Breast epithelium (tissue), 4 donors: Measurements from ENCODE around the gene SPANXN2. TPM values are rescaled to one million over a fixed set of nuclear protein-coding genes. Genes with fewer than 3 reads are reported as not detected.

Source experiments
- DNase-seq, 2 donors: peaks; one replicate each; pipeline ENCODE4 v3.0.0-alpha.2; 2019; ENCODE audit warnings: low spot score in 2 of 2
- H3K27ac ChIP-seq, 2 donors: fragments of 200-600 bp; sonication (generic) in 1 of 2; one replicate each; pipeline ENCODE4 v1.5.1; 2016 to 2019; ENCODE audit warnings: mild to moderate bottlenecking in 1 of 2
- H3K27me3 ChIP-seq, 2 donors: fragments of 200-600 bp; sonication (generic) in 1 of 2; one replicate each; pipeline versions ENCODE4 v1.5.1 to v1.6.0; 2017 to 2019; ENCODE audit warnings: control low read depth in 1 of 2, mild to moderate bottlenecking in 1 of 2
- H3K36me3 ChIP-seq: fragments of 200-600 bp; one replicate; pipeline ENCODE4 v1.5.1; 2019
- H3K4me1 ChIP-seq, 2 donors: fragments of 200-600 bp; sonication (generic); one replicate each; pipeline ENCODE4 v1.5.1; 2016 to 2019; ENCODE audit warnings: control low read depth in 1 of 2
- H3K4me3 ChIP-seq, 3 donors: fragments of 200-600 bp; sonication (generic); 1 replicate in 2 of 3; 2 replicates in 1 of 3; pipeline ENCODE4 v1.5.1; 2016 to 2019; ENCODE audit warnings: mild to moderate bottlenecking in 3 of 3, moderate library complexity in 2 of 3
- H3K9me3 ChIP-seq, 2 donors: fragments of 200-600 bp; sonication (generic) in 1 of 2; one replicate each; pipeline ENCODE4 v1.5.1; 2016 to 2019; ENCODE audit warnings: control low read depth in 1 of 2
- POLR2A ChIP-seq: fragments of 450-650 bp; IDR thresholded peaks from one replicate; pipeline ENCODE4 v1.6.1; 2016; ENCODE audit warnings: antibody characterized with exemption, mild to moderate bottlenecking, moderate library complexity
- POLR2AphosphoS5 ChIP-seq, 3 donors: sonication (generic); formaldehyde crosslinking; IDR thresholded peaks; one replicate each; pipeline ENCODE4 v1.6.1; 2017; ENCODE audit warnings: antibody characterized with exemption in 3 of 3
- intact Hi-C: fragments of 100-400 bp; cut with DNase I; formaldehyde crosslinking; loops from one replicate; pipeline ENCODE4 v1.15.1; 2023; ENCODE audit warnings: low total_unique reads
- total RNA-seq, 3 donors: library from RNA; depleted of rRNA; stranded (reverse); fragments of >200 nt; gene quantifications; one replicate each; pipeline ENCODE4 v1.1.0, GENCODE V29; 2016
- TF ChIP-seq, protein P1 (sequence below), 3 donors: fragments of 450-650 bp; IDR thresholded peaks; one replicate each; pipeline ENCODE4 v1.5.1; 2016 to 2017; ENCODE audit warnings: antibody characterized with exemption in 3 of 3, mild to moderate bottlenecking in 3 of 3, moderate library complexity in 3 of 3

The SPANXN2 gene
- total RNA-seq, 3 donors from 2014 or later = not detected

DNA sequence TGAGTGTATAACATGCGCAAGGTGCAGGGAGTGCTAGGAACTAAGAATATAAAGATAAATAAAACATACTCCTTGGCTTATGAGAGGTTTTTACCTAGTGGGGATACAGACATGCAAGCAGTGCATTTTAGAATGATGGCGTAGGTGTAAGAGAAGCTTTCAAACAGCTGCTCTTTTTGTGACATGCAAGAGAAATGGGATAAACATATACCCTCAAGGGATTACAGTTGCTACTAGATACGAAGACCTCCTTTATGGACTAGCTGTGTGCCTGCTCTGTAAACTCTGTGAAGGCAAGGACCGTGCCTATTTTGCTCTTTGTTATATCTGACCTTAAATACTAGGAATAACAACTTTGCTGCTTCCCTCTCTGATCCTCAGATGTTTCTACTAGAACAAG is 45.6 kb downstream of the SPANXN2 start:
- no peak for TF ChIP-seq POLR2A
- TF ChIP-seq, protein P1, sequence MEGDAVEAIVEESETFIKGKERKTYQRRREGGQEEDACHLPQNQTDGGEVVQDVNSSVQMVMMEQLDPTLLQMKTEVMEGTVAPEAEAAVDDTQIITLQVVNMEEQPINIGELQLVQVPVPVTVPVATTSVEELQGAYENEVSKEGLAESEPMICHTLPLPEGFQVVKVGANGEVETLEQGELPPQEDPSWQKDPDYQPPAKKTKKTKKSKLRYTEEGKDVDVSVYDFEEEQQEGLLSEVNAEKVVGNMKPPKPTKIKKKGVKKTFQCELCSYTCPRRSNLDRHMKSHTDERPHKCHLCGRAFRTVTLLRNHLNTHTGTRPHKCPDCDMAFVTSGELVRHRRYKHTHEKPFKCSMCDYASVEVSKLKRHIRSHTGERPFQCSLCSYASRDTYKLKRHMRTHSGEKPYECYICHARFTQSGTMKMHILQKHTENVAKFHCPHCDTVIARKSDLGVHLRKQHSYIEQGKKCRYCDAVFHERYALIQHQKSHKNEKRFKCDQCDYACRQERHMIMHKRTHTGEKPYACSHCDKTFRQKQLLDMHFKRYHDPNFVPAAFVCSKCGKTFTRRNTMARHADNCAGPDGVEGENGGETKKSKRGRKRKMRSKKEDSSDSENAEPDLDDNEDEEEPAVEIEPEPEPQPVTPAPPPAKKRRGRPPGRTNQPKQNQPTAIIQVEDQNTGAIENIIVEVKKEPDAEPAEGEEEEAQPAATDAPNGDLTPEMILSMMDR (IDR thresholded peaks at IDR 0.05) = no peak
- TF ChIP-seq POLR2AphosphoS5 (IDR thresholded peaks at IDR 0.05) = no peak
- Histone ChIP-seq H3K27ac (no peak overlapping the region), H3K4me3 (no peak overlapping the region), H3K9me3 (no peaks in the 10 kb centered on the region), H3K27me3 (peaks cover 0 to 13% of the 10 kb centered on the region in 2 donors), H3K36me3 (no peaks in the 10 kb centered on the region), H3K4me1 (no peaks in the 10 kb centered on the region)
- intact Hi-C loops = no loop called here
- no peak for DNase-seq

DNA sequence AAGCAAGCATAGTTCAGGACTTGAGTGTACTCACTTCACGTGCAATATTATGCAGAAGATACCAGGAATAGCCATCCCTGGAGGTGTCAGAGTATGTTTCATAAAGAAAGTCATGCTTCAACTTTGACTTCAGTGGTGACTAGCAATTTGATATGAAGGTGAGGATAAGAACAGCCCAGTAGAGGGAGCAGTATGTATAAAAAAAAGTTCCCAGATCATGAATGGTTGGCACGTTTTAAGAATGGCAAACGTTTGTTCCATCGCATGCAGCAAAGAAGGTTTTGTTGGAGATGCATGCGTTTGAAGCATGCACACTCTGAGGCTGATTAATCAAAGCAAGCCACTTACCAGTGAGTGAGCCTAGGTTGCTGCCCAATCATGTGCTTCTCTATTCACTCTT is 51.2 kb downstream of the SPANXN2 start:
- no peak for DNase-seq
- TF ChIP-seq, protein P1 (IDR thresholded peaks at IDR 0.05) = no peak
- no peak overlapping the region for H3K4me3 ChIP-seq
- H3K27me3 ChIP-seq = peaks cover 0 to 13% of the 10 kb centered on the region in 2 donors
- no peak overlapping the region for H3K27ac ChIP-seq
- H3K4me1 ChIP-seq = no peaks in the 10 kb centered on the region
- no peaks in the 10 kb centered on the region for H3K36me3 ChIP-seq
- intact Hi-C loops = no loop called here
- H3K9me3 ChIP-seq = no peaks in the 10 kb centered on the region

DNA sequence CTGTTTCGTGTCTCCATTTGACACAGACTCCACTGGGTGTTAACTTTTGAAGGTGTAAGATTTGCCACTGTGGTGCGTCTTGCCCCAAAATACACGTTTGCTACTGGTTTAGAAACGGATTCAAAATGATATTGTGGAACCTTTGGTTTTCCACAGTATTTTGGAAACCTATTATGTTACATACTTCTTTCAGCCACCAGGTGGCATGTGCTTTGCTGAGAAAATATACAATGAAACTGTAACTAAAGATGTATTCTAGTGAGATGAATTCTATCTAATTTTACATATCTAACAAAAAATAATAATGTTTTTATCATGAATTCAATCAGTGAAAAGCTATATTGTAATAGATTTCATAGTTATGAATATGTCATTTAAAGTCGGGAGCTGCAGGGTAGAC is 56.2 kb downstream of the SPANXN2 start:
- no peak for DNase-seq
- Histone ChIP-seq H3K4me3 (no peak overlapping the region), H3K36me3 (no peaks in the 10 kb centered on the region), H3K27ac (no peak overlapping the region), H3K27me3 (no peaks in the 10 kb centered on the region), H3K4me1 (no peaks in the 10 kb centered on the region), H3K9me3 (no peaks in the 10 kb centered on the region)
- TF ChIP-seq POLR2A = no peak
- TF ChIP-seq, protein P1 (IDR thresholded peaks at IDR 0.05) = peak in 2 of 3 donors; percentile 29 to 35
- no peak for TF ChIP-seq POLR2AphosphoS5 (IDR thresholded peaks at IDR 0.05)
- intact Hi-C loops = no loop called here

DNA sequence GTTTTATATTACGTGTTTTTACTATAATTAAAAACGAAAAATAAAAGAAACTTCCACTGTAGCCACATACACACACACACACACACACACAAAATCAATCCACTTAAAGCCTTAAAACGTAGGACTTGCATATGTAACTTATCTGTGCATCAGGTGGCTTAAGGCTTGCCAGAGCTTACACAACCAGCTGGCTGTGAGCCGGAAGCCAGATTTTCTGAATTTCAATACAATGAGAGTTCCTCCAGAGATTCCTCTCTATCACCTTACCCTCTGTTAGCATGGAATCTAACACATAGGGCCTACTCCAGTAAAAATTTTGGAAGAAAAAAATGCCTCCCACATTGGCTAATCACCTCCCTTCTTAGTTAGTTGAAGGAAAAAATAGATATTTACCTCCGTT is 56.8 kb downstream of the SPANXN2 start:
- intact Hi-C loops = no loop called here
- H3K27ac ChIP-seq = no peak overlapping the region
- H3K27me3 ChIP-seq = no peaks in the 10 kb centered on the region
- no peak for DNase-seq
- TF ChIP-seq POLR2AphosphoS5 (IDR thresholded peaks at IDR 0.05) = no peak
- TF ChIP-seq, protein P1 (IDR thresholded peaks at IDR 0.05) = no peak
- TF ChIP-seq POLR2A = no peak
- H3K4me3 ChIP-seq = no peak overlapping the region
- H3K4me1 ChIP-seq = no peaks in the 10 kb centered on the region
- H3K36me3 ChIP-seq = no peaks in the 10 kb centered on the region
- no peaks in the 10 kb centered on the region for H3K9me3 ChIP-seq

Other genes with a start within 250 kb of the SPANXN2 start
- not detected for gene SPANXN3, start 203.3 kb downstream of the SPANXN2 start, total RNA-seq
- gene SLITRK4, start 84.7 kb downstream of the SPANXN2 start, total RNA-seq = 10 to 100 TPM in 1 of 3 donors, 1 to 10 TPM in 2; 2.0 to 76.3 (median 2.5) TPM
- gene UBE2NL, start 163.3 kb upstream of the SPANXN2 start, total RNA-seq = not detected